ENCODE data around the gene CDY2A.
"Not testable (repeated sequence)": the region's sequence is repeated elsewhere in the genome, so short reads cannot be mapped to it uniquely, and the experiment has no call there.

CDY2A gene, protein sequence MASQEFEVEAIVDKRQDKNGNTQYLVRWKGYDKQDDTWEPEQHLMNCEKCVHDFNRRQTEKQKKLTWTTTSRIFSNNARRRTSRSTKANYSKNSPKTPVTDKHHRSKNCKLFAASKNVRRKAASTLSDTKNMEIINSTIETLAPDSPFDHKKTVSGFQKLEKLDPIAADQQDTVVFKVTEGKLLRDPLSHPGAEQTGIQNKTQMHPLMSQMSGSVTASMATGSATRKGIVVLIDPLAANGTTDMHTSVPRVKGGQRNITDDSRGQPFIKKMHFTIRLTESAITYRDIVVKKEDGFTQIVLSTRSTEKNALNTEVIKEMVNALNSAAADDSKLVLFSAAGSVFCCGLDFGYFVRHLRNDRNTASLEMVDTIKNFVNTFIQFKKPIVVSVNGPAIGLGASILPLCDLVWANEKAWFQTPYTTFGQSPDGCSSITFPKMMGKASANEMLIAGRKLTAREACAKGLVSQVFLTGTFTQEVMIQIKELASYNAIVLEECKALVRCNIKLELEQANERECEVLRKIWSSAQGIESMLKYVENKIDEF

DNA sequence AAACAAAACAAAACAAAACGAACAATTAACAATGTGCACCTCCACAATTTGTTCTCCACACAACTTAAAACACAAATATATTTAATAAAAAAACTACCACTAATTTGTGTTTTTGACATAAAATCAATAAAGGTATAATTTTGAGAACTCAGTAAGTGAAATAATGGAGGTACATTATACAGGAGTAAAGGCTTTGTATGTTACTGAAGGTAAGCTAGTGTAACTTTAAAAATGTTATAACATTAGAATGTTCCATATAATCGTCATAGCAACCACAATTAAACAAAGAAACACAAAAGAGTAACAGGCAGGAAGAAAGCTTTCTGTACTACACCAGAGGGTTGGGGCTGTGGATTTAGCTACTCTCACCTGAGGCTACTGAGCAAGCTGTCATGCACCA is at the start of gene CDY2A:
Gene CDY2A (plus strand): TSS at position 301 of the 400 bp plus-strand sequence. CDS start 328 bp downstream, outside the sequence.
- DNase-seq = not testable (repeated sequence)

DNA sequence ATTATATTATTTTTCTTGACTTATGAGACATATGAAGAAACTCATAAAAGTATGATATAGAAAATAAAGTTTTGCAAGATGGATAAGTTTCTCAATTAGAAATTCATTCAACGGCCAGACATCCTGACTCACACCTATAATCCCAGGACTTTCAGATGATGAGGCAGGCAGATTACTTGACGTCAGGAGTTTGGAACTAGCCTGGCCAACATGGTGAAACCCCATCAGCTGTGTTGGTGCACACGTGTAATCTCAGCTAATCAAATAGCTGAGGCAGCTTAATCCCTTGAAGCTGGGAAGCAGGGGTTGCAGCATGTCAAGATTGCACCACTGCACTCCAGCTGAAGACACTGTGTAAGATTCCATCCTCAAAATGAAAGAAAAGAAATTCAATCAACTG is 28.0 kb upstream of the CDY2A start:
- DNase-seq = not testable (repeated sequence)

DNA sequence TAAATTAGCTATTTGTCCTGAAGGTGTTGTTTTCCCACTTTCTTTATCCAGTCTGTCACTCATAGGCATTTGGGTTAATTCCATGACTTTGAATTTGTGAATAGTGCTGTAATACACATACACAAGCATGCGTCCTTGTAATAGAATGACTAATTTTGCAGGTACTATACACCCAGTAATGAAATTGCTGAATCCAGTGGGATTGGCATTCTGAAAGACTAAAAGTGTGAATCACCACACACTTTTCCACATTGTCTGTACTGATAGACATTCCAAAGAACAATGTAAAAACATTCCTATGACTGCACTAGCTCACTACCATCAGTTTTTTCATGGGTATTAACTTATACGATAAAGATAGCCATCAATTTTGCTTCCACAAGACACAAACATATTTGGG is 27.3 kb upstream of the CDY2A start:
- DNase-seq = not testable (repeated sequence)

DNA sequence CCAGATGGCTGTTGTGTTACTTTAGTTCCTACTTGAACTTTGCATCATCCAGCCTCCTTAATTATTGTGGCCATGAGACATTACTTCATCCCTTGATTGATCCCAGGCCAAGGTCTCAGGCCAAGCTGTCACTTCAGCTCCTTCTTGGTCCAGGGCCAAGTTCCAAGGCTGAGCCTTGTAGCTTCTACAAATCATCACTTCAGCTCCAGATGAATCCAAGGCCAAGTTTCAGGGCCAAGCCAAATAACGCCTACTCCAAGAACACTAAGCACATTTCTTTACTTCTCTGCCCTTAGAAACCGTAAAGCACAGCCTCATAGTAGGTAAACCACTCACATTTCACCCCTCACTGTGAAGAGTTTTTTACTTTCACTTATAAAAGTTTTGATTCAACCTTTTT is 1.7 kb upstream of the CDY2A start:
- not testable (repeated sequence) for DNase-seq

DNA sequence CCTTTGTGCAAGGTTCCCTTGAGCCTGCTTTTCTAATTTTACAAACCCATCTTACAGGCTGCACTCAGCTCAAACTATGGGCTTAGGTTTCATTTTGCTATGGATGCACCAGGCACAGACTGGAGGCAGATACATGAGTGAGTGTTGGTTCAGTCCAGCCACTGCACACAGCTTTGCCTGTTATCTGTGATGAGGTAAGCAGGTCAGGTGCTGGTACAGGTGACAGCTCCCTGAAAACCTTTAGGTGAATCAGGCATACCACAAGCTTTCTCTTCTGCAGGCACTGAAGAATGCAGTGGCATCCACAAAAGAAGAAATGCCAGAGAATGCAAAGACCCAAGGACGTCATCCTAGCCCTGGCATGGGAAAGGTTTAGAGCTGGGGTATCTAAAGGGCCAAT is 3.3 kb downstream of the CDY2A start:
- not testable (repeated sequence) for DNase-seq

DNA sequence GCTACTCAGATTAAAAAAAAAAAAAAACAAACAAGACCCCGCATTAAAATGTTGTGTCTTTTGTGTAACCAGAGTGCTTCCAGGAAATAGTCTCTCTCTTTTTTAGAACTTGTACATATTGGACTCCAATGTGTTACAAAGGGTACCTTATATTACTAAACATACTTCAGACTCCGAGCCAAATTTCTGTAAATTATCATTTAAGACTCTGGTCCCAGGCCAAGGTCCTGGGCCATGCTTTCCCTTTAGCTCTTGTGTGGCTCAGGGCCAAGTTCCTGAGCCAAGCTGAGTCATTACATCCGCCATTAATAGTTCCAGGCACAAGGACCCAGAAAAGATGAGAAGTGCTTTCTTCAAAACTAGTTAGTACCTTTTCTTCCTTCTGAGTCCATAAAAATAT is 4.6 kb downstream of the CDY2A start:
- not testable (repeated sequence) for DNase-seq

DNA sequence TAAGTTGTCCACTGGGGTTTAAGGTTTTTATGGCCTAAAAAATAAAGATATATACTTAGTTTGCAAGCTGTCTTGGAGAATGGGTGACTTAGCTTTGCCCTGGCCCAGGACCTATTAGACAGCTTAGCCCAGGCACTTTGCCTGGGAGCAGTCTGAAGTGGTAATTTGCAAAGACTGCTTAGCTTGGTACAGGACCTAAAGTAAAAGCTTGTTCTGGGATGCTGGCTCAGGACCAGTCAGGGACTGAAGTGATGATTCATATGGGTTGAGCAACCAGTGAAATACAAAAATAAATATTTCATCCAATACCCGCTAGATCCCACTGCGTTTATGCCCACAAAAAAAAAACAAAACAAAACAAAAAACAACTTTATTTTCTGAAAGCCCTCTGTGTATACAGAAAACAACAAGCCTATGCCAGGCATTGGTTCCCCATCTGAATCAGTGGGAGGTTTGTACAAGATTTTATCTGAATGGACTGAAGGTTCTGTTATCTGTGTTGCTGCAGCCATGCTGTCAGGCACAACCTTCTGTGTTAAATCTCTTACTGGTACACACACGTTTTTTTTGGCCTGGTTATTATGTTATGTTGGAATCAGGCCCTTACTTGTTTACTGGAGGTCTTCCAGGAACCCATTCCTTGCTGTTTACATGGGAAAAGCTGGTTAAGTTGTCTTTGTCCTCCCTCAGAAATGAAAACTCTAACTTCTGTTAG is 8.7 kb downstream of the CDY2A start:
- DNase-seq = not testable (repeated sequence)

DNA sequence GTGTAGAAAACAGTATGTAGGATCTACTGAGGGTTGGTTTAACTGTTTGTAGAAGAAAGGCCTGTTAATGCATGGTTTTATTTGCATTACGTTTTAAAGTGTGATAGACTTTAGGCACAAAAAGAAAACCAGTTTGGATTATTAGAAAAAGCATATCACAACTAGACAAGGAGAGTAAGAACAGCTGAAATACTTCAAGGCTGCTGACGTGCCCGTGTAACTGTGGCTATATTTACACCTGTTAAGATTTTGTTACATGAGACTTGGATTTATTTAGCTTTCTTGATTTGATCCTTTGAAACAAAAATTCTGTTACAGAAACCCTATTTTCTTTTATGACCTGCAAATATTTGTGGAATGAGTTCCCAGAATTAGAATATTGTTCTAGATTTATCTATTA is 9.3 kb downstream of the CDY2A start:
- DNase-seq = not testable (repeated sequence)

DNA sequence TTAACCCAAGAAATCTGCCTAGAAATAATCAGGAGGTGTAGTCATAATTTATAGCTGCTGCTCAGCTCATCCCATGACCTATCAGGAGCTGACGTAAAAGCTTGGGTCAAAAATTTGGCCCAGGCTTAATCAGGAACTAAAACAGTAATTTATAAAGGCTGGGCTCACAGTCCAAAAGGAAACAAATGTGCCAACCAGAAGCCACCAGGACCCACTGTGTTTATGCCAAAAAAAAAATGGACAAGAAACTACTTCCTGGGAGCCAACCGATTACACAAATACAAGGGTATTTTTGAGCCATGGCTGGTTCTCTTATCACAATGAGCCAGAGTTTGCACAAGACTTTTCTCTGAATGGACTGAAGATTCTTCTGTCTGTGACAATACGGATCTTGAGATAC is 19.4 kb downstream of the CDY2A start:
- not testable (repeated sequence) for DNase-seq

DNA sequence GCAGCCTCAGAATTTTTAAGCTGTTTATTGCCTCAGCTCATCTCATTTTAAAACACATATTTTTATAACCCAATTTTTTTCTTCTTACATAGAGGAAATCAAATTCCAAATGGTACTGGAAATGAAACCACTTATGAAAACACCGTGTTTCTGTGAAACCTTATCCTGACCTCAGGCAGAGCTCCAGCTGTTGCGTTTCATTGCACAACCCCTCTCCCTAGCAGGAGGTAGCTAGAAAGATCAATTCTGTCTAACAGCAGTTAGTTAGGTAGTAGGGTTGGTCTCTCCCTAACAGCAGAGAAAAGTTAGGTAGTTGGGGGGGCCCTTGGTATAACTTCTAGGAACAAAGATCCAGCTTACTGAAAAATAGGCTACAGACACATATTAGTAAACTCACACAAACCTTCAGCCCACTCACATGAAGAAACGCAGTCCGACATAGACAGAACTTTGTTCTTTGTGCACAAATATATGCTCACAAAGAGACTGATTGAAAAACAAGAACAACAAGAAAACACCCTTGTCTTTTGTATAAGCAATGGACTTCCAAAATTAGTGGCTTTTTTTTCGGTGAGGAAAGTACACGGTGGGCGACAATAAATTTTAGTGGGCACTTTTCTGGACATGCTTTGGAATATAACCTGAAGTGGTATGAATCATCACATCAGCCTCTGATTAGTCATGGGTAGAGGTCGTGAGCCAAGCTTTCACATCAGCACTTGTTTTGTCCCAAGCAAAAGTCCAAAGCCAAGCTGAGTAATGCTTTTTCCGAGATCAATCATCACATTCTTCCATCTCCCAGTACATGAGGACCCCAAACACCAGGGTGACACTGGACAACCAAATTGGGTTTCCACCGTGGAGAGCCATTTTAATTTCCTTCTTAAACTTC is 22.8 kb downstream of the CDY2A start:
- DNase-seq = not testable (repeated sequence)

DNA sequence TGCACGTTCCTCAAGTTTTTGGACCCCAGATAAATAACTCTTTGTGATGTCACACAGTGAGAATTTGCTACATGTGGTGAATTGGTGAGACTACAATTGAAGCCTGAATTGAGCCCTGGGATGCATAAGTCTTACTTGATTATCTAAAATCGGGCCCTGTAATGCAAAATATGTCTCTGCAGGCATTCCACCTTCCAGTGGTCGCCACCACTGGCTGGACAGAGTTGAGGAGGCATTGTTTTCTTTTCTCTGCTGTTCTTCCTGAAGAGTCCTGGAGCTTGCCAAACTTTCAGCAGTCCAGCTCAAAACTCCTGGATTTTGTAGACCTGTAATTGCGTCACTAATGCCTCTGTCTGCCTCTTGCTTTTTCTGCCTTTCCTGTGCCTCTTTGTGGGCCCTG is 23.5 kb downstream of the CDY2A start:
- not testable (repeated sequence) for DNase-seq

DNA sequence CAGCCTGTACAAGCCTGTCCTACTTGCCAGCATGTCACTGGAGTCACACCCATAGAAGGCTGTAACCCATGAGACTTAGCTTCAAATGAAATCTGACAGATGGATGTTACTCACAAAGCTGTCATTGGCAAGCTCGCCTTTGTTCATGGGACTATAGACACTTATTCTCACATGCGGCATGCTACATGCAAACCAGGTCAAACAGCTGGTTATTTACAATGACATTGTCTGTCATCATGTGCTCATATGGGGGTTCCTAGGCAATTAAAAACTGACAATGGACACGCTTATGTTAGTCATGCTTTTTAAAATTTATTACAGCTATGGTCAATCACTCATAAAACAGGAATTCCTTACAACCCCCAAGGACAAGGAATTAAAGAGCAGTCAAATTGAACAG is 30.9 kb downstream of the CDY2A start:
- not testable (repeated sequence) for DNase-seq

DNA sequence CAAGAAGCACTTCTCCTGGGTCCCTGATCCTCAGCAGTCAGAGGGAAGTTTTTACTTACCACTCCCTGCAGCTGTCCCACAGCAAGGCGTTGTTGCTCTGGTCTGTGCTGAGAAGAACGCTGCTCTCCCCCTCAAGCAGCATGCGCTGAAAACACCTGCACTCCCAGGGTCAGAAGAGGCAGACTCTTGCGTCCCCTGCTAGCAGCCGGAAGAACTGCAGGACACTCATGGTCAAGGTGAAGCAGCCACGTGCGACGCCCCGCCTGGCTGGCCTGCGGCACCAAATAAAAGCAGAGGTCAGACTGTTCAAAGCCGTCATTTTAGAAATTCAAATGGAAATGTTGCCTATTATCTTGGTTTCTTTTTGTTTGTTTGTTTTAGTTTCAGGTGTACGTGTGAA is 47.9 kb downstream of the CDY2A start:
- DNase-seq = not testable (repeated sequence)
